Activated CD4-positive, alpha-beta T cell treated with anti-CD3 and anti-CD28 coated beads, Interleukin-10, Interleukin-2, amounts not matched to agents 100 ng/mL and 50 ng/mL, durations not matched to agents 16 hours and 8 hours (primary cell): ENCODE data around the gene WDR6.
A peak's percentile ranks its signal among the peaks of the same experiment; 100 is the strongest.

Experiments
- DNase-seq: peaks from one replicate; pipeline ENCODE4 v3.0.0-alpha.2; 2020

The WDR6 gene, protein sequence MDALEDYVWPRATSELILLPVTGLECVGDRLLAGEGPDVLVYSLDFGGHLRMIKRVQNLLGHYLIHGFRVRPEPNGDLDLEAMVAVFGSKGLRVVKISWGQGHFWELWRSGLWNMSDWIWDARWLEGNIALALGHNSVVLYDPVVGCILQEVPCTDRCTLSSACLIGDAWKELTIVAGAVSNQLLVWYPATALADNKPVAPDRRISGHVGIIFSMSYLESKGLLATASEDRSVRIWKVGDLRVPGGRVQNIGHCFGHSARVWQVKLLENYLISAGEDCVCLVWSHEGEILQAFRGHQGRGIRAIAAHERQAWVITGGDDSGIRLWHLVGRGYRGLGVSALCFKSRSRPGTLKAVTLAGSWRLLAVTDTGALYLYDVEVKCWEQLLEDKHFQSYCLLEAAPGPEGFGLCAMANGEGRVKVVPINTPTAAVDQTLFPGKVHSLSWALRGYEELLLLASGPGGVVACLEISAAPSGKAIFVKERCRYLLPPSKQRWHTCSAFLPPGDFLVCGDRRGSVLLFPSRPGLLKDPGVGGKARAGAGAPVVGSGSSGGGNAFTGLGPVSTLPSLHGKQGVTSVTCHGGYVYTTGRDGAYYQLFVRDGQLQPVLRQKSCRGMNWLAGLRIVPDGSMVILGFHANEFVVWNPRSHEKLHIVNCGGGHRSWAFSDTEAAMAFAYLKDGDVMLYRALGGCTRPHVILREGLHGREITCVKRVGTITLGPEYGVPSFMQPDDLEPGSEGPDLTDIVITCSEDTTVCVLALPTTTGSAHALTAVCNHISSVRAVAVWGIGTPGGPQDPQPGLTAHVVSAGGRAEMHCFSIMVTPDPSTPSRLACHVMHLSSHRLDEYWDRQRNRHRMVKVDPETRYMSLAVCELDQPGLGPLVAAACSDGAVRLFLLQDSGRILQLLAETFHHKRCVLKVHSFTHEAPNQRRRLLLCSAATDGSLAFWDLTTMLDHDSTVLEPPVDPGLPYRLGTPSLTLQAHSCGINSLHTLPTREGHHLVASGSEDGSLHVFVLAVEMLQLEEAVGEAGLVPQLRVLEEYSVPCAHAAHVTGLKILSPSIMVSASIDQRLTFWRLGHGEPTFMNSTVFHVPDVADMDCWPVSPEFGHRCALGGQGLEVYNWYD

GRCh38 chr3:49007068-49007770, at the start of gene WDR6:
TSS of gene WDR6 (plus strand) at chr3:49007391. CDS start at chr3:49007432, 41 bp downstream.
- peak; percentile 99 for DNase-seq

GRCh38 chr3:48960841-48961413, 46.3 kb upstream of the WDR6 start:
- DNase-seq = no peak

- no peak for DNase-seq
Observed at GRCh38 chr3:48962340-48962739, 44.9 kb upstream of the WDR6 start.

DNA sequence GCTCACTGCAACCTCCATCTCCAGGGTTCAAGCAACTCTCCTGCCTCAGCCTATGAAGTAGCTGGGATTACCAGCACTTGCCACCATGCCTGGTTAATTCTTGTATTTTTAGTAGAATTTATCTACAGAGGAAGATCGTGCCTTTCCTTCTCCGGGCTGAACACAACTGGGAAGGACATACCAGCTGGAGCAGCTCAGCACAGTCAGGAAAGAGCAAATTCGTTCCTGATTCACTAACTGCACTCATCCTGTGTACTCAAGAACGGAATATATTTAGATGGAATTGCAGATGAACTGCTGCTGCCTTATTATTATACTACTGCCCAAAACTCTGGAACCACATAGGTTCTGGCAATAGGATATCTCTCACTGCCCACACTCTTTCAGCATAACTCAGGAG, 44.3 kb upstream of the WDR6 start:
- DNase-seq = no peak

DNA sequence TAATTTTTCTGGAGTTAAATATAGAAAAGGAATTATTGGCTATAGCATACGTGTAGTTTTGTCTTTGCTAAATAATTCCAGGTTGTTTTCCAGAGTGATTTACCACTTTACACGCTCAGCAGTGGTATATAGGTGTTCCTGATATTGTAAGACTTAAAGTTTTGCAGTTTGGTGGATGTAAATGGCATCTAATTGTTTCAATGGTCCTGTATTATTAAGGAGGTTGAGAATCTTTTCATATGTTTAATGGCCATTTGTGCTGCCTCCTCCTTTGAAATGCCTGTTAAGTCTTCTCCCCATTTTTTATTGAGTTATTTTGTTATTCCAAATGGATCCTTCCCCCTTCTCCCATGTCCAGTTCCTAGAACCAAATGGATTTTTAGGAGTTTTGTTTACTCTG, 43.6 kb upstream of the WDR6 start:
- DNase-seq = no peak

GRCh38 chr3:48966367-48966766, 40.8 kb upstream of the WDR6 start:
- DNase-seq = peak; percentile 33

DNA sequence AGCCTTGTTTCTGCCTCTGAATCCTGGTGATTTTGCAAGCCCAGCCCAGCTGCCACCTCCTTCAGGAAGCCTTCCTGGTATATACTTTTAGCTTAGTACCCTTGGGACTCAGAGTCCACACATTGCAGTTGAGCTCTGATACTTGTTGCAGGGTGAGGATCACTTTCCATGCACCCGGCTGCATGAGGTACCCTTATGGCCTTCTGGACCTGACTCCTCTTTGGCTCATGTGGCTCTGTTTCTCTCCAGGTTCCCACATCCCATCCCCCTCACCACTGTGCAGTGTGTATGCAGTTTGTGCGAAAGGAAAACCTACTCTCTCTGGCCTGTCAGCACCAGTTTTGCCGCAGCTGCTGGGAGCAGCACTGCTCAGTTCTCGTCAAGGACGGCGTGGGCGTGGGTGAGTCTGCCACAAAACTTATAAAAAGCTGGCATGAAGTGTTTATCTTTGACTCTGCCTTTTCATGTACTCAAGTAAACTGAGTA, 40.3 kb upstream of the WDR6 start:
- DNase-seq = peak; percentile 29

GRCh38 chr3:48970586-48970985, 36.6 kb upstream of the WDR6 start:
- DNase-seq = no peak

- DNase-seq = no peak
Observed at GRCh38 chr3:48974076-48974864, 32.9 kb upstream of the WDR6 start.

DNA sequence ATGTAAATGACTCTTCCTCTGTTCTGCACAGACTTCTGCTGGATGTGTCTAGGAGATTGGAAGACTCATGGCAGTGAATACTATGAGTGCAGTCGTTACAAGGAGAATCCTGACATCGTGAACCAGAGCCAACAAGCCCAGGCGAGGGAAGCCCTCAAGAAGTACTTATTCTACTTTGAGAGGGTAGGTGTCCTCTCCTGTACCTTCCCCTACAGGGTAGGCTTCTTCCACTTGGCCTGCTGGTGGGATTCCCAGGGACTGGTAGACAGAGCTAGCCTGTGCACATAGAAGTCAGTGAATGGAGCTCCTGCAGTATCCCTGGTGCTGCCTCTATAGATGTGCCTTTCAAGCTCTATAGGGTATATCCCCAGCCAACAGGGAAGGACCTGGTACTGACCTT, 27.7 kb upstream of the WDR6 start:
- no peak for DNase-seq

GRCh38 chr3:48980295-48980694, 26.9 kb upstream of the WDR6 start:
- no peak for DNase-seq

DNA sequence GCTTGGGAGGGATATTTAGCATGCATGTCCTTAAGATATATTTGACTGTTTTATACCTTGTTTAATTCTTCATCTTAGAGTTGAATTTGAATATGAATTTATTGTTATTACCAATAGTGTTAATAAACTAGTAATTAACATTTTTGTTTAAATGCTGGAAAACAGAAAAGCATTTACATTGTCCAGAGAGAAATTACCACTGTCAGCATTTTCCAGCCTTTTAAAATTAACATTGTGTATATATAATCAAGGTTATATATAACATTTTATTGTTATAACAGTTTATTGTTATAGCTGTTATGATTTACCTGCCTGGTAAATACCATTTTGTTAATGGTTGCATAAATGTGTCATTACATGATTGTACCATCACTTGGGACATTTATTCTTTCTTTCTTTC, 25.2 kb upstream of the WDR6 start:
- DNase-seq = no peak

GRCh38 chr3:48982686-48983085, 24.5 kb upstream of the WDR6 start:
- DNase-seq = no peak

- no peak for DNase-seq
Observed at GRCh38 chr3:48983096-48983495, 24.1 kb upstream of the WDR6 start.

GRCh38 chr3:48984663-48985062, 22.5 kb upstream of the WDR6 start:
- DNase-seq = no peak

- no peak for DNase-seq
Observed at GRCh38 chr3:48985831-48986376, 21.3 kb upstream of the WDR6 start.

GRCh38 chr3:48989126-48989795, 17.9 kb upstream of the WDR6 start:
- DNase-seq = no peak

GRCh38 chr3:48989796-48990635, 17.2 kb upstream of the WDR6 start, which contains the start of gene P4HTM:
TSS of gene P4HTM (plus strand) at chr3:48990241. CDS start at chr3:48990257, 16 bp downstream.
- DNase-seq = peak; percentile 89
